Transverse colon (tissue), 3 donors: ENCODE data around the gene CCDC88B.

Experiments used
- EP300 ChIP-seq: sonication (generic); formaldehyde crosslinking; IDR thresholded peaks from one replicate; pipeline ENCODE4 v1.6.1; 2017; ENCODE audit warnings: antibody characterized with exemption, low read depth
- POLR2A ChIP-seq: fragments of 450-650 bp; IDR thresholded peaks from one replicate; pipeline ENCODE4 v1.6.1; 2016; ENCODE audit warnings: antibody characterized with exemption, mild to moderate bottlenecking, moderate library complexity
- TF ChIP-seq, protein P1 (sequence below), 5 experiments: fragments of 200-600 bp in 3 of 5; fragments of 450-650 bp in 2 of 5; sonication (generic) in 3 of 5; IDR thresholded peaks; 1 replicate in 2 of 5; 2 replicates in 3 of 5; pipeline ENCODE4 v1.5.1; 2016 to 2017; ENCODE audit warnings: antibody characterized with exemption in 5 of 5, inconsistent platforms in 3 of 5, mild to moderate bottlenecking in 2 of 5, moderate library complexity in 1 of 5

DNA sequence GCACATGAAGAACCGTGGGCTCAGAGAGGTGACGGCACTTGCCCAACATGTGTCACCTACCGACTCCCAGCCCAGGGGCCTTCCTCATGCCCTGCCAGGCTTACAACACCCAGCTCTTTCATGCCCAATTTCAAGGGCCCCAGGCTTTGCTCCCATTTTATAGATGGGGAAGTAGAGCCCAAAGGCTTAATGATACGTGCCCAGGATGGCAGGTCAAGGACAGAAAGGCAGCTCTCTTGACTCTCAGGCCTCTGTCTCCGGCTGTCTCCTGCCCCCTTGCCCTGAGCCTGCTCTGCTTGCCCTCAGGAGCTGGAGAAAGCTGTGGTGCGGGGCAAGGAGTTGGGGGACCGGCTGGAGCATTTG, 9.0 kb downstream of the CCDC88B start:
- TF ChIP-seq EP300 (no peak), POLR2A (no peak)
- TF ChIP-seq, protein P1, sequence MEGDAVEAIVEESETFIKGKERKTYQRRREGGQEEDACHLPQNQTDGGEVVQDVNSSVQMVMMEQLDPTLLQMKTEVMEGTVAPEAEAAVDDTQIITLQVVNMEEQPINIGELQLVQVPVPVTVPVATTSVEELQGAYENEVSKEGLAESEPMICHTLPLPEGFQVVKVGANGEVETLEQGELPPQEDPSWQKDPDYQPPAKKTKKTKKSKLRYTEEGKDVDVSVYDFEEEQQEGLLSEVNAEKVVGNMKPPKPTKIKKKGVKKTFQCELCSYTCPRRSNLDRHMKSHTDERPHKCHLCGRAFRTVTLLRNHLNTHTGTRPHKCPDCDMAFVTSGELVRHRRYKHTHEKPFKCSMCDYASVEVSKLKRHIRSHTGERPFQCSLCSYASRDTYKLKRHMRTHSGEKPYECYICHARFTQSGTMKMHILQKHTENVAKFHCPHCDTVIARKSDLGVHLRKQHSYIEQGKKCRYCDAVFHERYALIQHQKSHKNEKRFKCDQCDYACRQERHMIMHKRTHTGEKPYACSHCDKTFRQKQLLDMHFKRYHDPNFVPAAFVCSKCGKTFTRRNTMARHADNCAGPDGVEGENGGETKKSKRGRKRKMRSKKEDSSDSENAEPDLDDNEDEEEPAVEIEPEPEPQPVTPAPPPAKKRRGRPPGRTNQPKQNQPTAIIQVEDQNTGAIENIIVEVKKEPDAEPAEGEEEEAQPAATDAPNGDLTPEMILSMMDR (IDR thresholded peaks at IDR 0.05), result no peak
